Immature natural killer cell (primary cell): Measurements from ENCODE around the gene PODXL. TPM values are rescaled to one million over a fixed set of nuclear protein-coding genes. Genes with fewer than 3 reads are reported as not detected.
"Not testable (repeated sequence)": the region's sequence is repeated elsewhere in the genome, so short reads cannot be mapped to it uniquely, and the experiment has no call there.

Experiments
- DNase-seq, 3 donors: peaks; one replicate each; pipeline ENCODE4 v3.0.0; 2022; ENCODE audit warnings: mixed read lengths in 1 of 3
- H3K27ac Mint-ChIP-seq, 6 donors: one replicate each; pipeline ENCODE4 v1.8.0; 2020; ENCODE audit warnings: mixed read lengths in 6 of 6, mild to moderate bottlenecking in 5 of 6, inconsistent platforms in 4 of 6, moderate library complexity in 3 of 6
- H3K27me3 Mint-ChIP-seq, 3 donors: one replicate each; pipeline ENCODE4 v1.8.0; 2020 to 2021; ENCODE audit warnings: low read depth in 3 of 3, mild to moderate bottlenecking in 3 of 3, mixed read lengths in 3 of 3, moderate library complexity in 3 of 3, inconsistent platforms in 1 of 3
- H3K36me3 Mint-ChIP-seq, 3 donors: one replicate each; pipeline ENCODE4 v1.8.0; 2020; ENCODE audit warnings: mixed read lengths in 3 of 3, inconsistent platforms in 2 of 3, mild to moderate bottlenecking in 2 of 3
- H3K4me1 Mint-ChIP-seq, 2 donors: one replicate each; pipeline ENCODE4 v1.8.0; 2020; ENCODE audit warnings: inconsistent platforms in 2 of 2, mild to moderate bottlenecking in 2 of 2, mixed read lengths in 2 of 2, moderate library complexity in 1 of 2
- H3K4me3 Mint-ChIP-seq, 5 donors: one replicate each; pipeline ENCODE4 v1.8.0; 2020; ENCODE audit warnings: mild to moderate bottlenecking in 5 of 5, mixed read lengths in 5 of 5, inconsistent platforms in 3 of 5, moderate library complexity in 3 of 5
- H3K9me3 Mint-ChIP-seq, 6 donors: one replicate each; pipeline ENCODE4 v1.8.0; 2020; ENCODE audit warnings: mild to moderate bottlenecking in 6 of 6, mixed read lengths in 6 of 6, inconsistent platforms in 4 of 6, moderate library complexity in 3 of 6
- polyA plus RNA-seq, 3 donors: library from polyadenylated mRNA; unstranded; fragments of 300-500 nt; fragmentation: Illumina TruSeq; gene quantifications; one replicate each; pipeline ENCODE4 v1.2.3, GENCODE V29; 2021

The PODXL gene
- polyA plus RNA-seq, 3 donors from 2014 or later, result 0.10 to 0.56 TPM; not detected in 1

- H3K36me3 Mint-ChIP-seq, result peaks cover 33 to 44% (median 38%) of the 10 kb centered on the region in 3 donors
- no peaks in the 10 kb centered on the region for H3K4me1 Mint-ChIP-seq
- peaks cover 0 to 1% (median 1%) of the 10 kb centered on the region in 3 donors for H3K27me3 Mint-ChIP-seq
- H3K4me3 Mint-ChIP-seq, result no peak overlapping the region
- no peak for DNase-seq
- H3K9me3 Mint-ChIP-seq, result peaks cover 0 to 1% (median 0%) of the 10 kb centered on the region in 6 donors
- peak overlapping the region in 1 of 6 donors; percentile 30 for H3K27ac Mint-ChIP-seq
Observed at GRCh38 chr7:131471250-131472004, 85.0 kb downstream of the PODXL start.

DNA sequence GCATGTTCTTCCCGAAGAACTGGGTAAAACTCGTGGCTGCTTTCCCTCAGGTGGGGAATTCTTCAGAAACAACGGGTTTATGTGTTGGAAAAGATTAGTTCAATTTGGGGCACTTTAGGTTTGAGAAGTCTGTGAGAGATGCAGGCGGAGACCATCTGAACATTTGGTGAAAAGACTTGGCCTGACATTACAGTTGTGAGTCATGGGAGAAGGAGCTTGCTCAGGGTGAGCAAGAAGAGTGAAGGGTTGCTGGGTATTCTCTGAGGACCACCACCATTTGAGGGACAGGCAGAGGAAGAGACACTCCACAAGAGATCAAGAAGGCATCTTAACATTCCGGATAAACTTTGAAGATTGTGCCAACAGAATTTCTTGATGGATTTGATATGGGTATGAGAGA lies 88.6 kb downstream of the PODXL start:
- no peaks in the 10 kb centered on the region for H3K9me3 Mint-ChIP-seq
- H3K27ac Mint-ChIP-seq, result no peak overlapping the region
- H3K27me3 Mint-ChIP-seq, result peaks cover 0 to 1% (median 0%) of the 10 kb centered on the region in 3 donors
- H3K36me3 Mint-ChIP-seq, result peaks cover 23 to 42% (median 34%) of the 10 kb centered on the region in 3 donors
- DNase-seq, result no peak
- no peaks in the 10 kb centered on the region for H3K4me1 Mint-ChIP-seq
- no peak overlapping the region for H3K4me3 Mint-ChIP-seq

GRCh38 chr7:131466735-131467365 lies 89.6 kb downstream of the PODXL start:
- Mint-ChIP-seq H3K4me1 (no peaks in the 10 kb centered on the region), H3K9me3 (no peaks in the 10 kb centered on the region), H3K27me3 (peaks cover 0 to 1% (median 0%) of the 10 kb centered on the region in 3 donors), H3K36me3 (peaks cover 23 to 49% (median 40%) of the 10 kb centered on the region in 3 donors), H3K27ac (no peak overlapping the region), H3K4me3 (no peak overlapping the region)
- DNase-seq, result no peak

- not testable (repeated sequence) for DNase-seq, H3K4me1 Mint-ChIP-seq, H3K4me3 Mint-ChIP-seq, H3K9me3 Mint-ChIP-seq, H3K27me3 Mint-ChIP-seq
- peak overlapping the region in 1 of 6 donors; percentile 41 for H3K27ac Mint-ChIP-seq
- H3K36me3 Mint-ChIP-seq, result peaks cover 18 to 41% (median 25%) of the 10 kb centered on the region in 3 donors
Observed at GRCh38 chr7:131462715-131463114, 93.7 kb downstream of the PODXL start.

GRCh38 chr7:131462059-131462458 lies 94.4 kb downstream of the PODXL start:
- no peaks in the 10 kb centered on the region for H3K4me1 Mint-ChIP-seq
- no peaks in the 10 kb centered on the region for H3K9me3 Mint-ChIP-seq
- H3K4me3 Mint-ChIP-seq, result no peak overlapping the region
- peaks cover 0 to under 1% (median 0%) of the 10 kb centered on the region in 3 donors for H3K27me3 Mint-ChIP-seq
- H3K27ac Mint-ChIP-seq, result no peak overlapping the region
- H3K36me3 Mint-ChIP-seq, result peaks cover 12 to 38% (median 19%) of the 10 kb centered on the region in 3 donors
- DNase-seq, result no peak

GRCh38 chr7:131459256-131459655 lies 97.2 kb downstream of the PODXL start:
- Mint-ChIP-seq H3K9me3 (no peaks in the 10 kb centered on the region), H3K4me1 (no peaks in the 10 kb centered on the region), H3K27me3 (peaks cover 0 to 2% (median 0%) of the 10 kb centered on the region in 3 donors), H3K27ac (no peak overlapping the region), H3K36me3 (peaks cover 15 to 30% (median 17%) of the 10 kb centered on the region in 3 donors), H3K4me3 (no peak overlapping the region)
- no peak for DNase-seq

DNA sequence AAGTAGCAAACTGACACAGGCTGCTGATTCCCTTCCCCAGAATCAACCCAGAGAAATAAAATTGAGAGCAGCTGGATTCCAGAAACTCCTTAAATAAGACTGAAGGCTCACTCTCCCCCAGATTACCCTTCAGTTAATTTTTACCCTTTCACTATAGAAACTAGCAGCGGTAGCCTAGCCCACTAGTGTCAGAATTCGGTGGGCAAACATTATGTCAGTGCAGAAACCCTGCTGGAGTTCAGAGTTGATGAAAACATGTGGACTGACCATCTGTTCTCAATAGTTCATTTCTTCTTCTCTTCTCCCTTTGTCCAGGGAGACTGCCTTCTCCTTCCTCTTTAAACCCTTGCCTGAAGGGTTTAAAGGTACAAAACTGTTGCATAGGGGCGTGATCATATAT lies 100.1 kb downstream of the PODXL start:
- Mint-ChIP-seq H3K9me3 (no peaks in the 10 kb centered on the region), H3K36me3 (peaks cover 5 to 21% (median 13%) of the 10 kb centered on the region in 3 donors), H3K27ac (no peak overlapping the region), H3K4me3 (no peak overlapping the region), H3K4me1 (no peaks in the 10 kb centered on the region), H3K27me3 (peaks cover 0 to 2% (median 0%) of the 10 kb centered on the region in 3 donors)
- DNase-seq, result no peak

GRCh38 chr7:131455546-131455945 lies 100.9 kb downstream of the PODXL start:
- peaks cover 0 to 2% (median 0%) of the 10 kb centered on the region in 3 donors for H3K27me3 Mint-ChIP-seq
- H3K9me3 Mint-ChIP-seq, result no peaks in the 10 kb centered on the region
- no peaks in the 10 kb centered on the region for H3K4me1 Mint-ChIP-seq
- no peak overlapping the region for H3K27ac Mint-ChIP-seq
- no peak overlapping the region for H3K4me3 Mint-ChIP-seq
- no peak for DNase-seq
- peaks cover 5 to 22% (median 9%) of the 10 kb centered on the region in 3 donors for H3K36me3 Mint-ChIP-seq

GRCh38 chr7:131455001-131455400 lies 101.4 kb downstream of the PODXL start:
- Mint-ChIP-seq H3K36me3 (peaks cover 6 to 25% (median 14%) of the 10 kb centered on the region in 3 donors), H3K27ac (no peak overlapping the region), H3K27me3 (peaks cover 0 to 2% (median 0%) of the 10 kb centered on the region in 3 donors), H3K4me3 (no peak overlapping the region), H3K4me1 (no peaks in the 10 kb centered on the region), H3K9me3 (no peaks in the 10 kb centered on the region)
- no peak for DNase-seq

DNA sequence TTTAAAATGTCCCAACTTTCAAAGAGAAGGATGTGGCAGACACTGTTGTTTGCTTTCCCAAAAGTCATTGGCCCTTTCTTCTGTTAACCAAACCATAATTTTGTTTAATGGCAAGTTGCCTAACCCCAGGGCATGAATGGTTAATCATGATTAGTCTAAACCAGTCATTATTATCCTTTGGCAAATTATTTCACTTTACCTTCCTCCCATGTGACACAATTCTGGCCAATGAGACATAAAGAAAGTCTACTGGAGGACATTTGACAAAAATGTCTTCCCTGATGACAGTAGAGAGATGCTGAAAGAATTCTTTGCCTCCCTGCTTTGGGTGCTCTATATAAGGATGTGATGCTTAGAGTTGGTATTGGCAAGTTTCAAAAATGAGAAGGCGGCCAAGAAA lies 101.9 kb downstream of the PODXL start:
- Mint-ChIP-seq H3K36me3 (peaks cover 11 to 30% (median 19%) of the 10 kb centered on the region in 3 donors), H3K27ac (no peak overlapping the region), H3K4me1 (no peaks in the 10 kb centered on the region), H3K4me3 (no peak overlapping the region), H3K27me3 (peaks cover 0 to 2% (median 0%) of the 10 kb centered on the region in 3 donors), H3K9me3 (no peaks in the 10 kb centered on the region)
- DNase-seq, result no peak

Other genes starting within 250 kb of the PODXL start
- 10 to 100 TPM; 10.8 to 26.6 (median 17.5) TPM for gene MKLN1, start 228.8 kb downstream of the PODXL start, polyA plus RNA-seq